Esophagus muscularis mucosa (tissue), 4 donors: ENCODE measurements around the gene TNFSF4. TPM values are rescaled to one million over a fixed set of nuclear protein-coding genes. Genes with fewer than 3 reads are reported as not detected.

Source experiments
- DNase-seq: peaks from one replicate; pipeline ENCODE4 v3.0.0-alpha.2; 2017; ENCODE audit errors: extremely low spot score
- H3K27ac ChIP-seq, 4 donors: fragments of 200-600 bp; sonication (generic); replicated peaks in 1 of 4; 1 replicate in 3 of 4; 2 replicates in 1 of 4; pipeline ENCODE4 v1.5.1; 2016 to 2019; ENCODE audit warnings: mild to moderate bottlenecking in 1 of 4
- H3K27me3 ChIP-seq, 4 donors: fragments of 200-600 bp; sonication (generic); one replicate each; pipeline versions ENCODE4 v1.5.1 to v1.6.0; 2016 to 2019
- H3K36me3 ChIP-seq, 4 donors: fragments of 200-600 bp; sonication (generic); one replicate each; pipeline ENCODE4 v1.5.1; 2016 to 2019
- H3K4me1 ChIP-seq, 4 donors: fragments of 200-600 bp; sonication (generic); one replicate each; pipeline ENCODE4 v1.5.1; 2016 to 2019
- H3K4me3 ChIP-seq, 4 donors: fragments of 200-600 bp; sonication (generic); 1 replicate in 2 of 4; 2 replicates in 2 of 4; pipeline ENCODE4 v1.5.1; 2016 to 2019; ENCODE audit warnings: mild to moderate bottlenecking in 4 of 4, moderate library complexity in 1 of 4
- H3K9me3 ChIP-seq, 4 donors: fragments of 200-600 bp; sonication (generic); 1 replicate in 3 of 4; 2 replicates in 1 of 4; pipeline ENCODE4 v1.5.1; 2016 to 2019
- CTCF ChIP-seq, 3 experiments: fragments of 200-600 bp in 2 of 3; fragments of 450-650 bp in 1 of 3; sonication (generic) in 2 of 3; IDR thresholded peaks; one replicate each; pipeline ENCODE4 v1.5.1; 2017 to 2019; ENCODE audit warnings: antibody characterized with exemption in 3 of 3, mild to moderate bottlenecking in 2 of 3, moderate library complexity in 1 of 3
- EP300 ChIP-seq: sonication (generic); formaldehyde crosslinking; IDR thresholded peaks from one replicate; pipeline ENCODE4 v1.6.1; 2017; ENCODE audit warnings: antibody characterized with exemption
- POLR2A ChIP-seq: fragments of 450-650 bp; IDR thresholded peaks from one replicate; pipeline ENCODE4 v1.6.1; 2017; ENCODE audit warnings: antibody characterized with exemption, moderate library complexity, mild to moderate bottlenecking, low read depth
- POLR2AphosphoS5 ChIP-seq, 2 donors: sonication (generic); formaldehyde crosslinking; IDR thresholded peaks; one replicate each; pipeline ENCODE4 v1.6.1; 2017; ENCODE audit warnings: antibody characterized with exemption in 2 of 2
- WGBS: methylation state at CpG from one replicate; pipeline ENCODE4 v1.1.5; 2018; 5-methylcytosine and 5-hydroxymethylcytosine counted together
- intact Hi-C: fragments of 100-400 bp; cut with DNase I; formaldehyde crosslinking; loops from one replicate; pipeline ENCODE4 v1.15.1; 2023
- total RNA-seq, 4 donors: library from RNA; depleted of rRNA; stranded (reverse); fragments of >200 nt; gene quantifications; one replicate each; pipeline versions ENCODE4 v1.1.0 to v1.2.1, GENCODE V29; 2016

The TNFSF4 gene
- total RNA-seq, 4 donors from 2014 or later: 2.3 to 3.8 (median 3.3) TPM

DNA sequence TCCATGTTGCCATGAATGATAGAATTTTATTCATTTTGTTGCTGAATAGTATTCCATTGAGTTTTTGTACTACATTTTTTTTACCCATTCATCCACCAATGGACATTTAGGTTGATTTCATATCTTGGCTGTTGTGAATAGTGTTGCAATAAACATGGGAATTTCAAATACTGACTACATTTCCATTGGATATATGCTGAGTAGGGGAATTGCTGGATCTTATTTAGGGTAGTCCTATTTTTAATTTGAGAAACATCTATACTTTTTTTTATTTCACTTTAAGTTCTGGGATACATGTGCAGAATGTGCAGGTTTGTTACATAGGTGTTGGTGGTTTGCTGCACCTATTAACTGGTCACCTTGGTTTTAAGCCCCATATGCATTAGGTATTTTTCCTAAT lies 38.8 kb upstream of the TNFSF4 start:
- peaks cover 0 to 12% (median 4%) of the 10 kb centered on the region in 4 donors for H3K9me3 ChIP-seq
- H3K27me3 ChIP-seq: no peaks in the 10 kb centered on the region
- H3K27ac ChIP-seq: no peak overlapping the region
- H3K4me3 ChIP-seq: no peak overlapping the region
- intact Hi-C loops: no loop called here
- DNase-seq: no peak
- TF ChIP-seq POLR2AphosphoS5 (IDR thresholded peaks at IDR 0.05) (no peak), POLR2A (no peak), EP300 (no peak), CTCF (IDR thresholded peaks at IDR 0.05) (no peak)
- no peaks in the 10 kb centered on the region for H3K36me3 ChIP-seq
- peaks cover 0 to 7% (median 0%) of the 10 kb centered on the region in 4 donors for H3K4me1 ChIP-seq

DNA sequence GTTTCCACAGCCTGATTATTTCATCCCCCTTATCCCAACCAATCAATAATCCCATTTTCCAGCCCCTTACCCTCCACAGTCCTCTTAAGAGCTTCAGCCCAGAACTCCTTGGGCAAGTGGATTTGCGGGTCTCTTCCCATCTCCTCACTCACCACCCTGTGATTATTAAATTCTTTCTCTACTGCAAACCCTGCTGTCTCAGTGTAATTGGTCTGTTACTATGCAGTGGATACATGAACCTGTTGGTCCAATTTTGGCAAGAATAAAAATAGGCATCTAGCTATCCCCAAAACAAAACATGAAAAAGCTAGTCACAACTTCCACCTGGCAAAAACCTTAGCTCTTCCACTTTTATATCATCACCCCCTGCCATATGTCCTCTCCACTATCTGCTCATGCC lies 36.2 kb upstream of the TNFSF4 start:
- H3K36me3 ChIP-seq: peaks cover 0 to 4% (median 0%) of the 10 kb centered on the region in 4 donors
- no peaks in the 10 kb centered on the region for H3K27me3 ChIP-seq
- no peak overlapping the region for H3K27ac ChIP-seq
- DNase-seq: no peak
- H3K4me1 ChIP-seq: no peaks in the 10 kb centered on the region
- WGBS: 95% methylated on average over 1 of the region's 1 CpG
- intact Hi-C loops: no loop called here
- peaks cover 0 to 12% (median 4%) of the 10 kb centered on the region in 4 donors for H3K9me3 ChIP-seq
- H3K4me3 ChIP-seq: no peak overlapping the region
- TF ChIP-seq POLR2A (no peak), POLR2AphosphoS5 (IDR thresholded peaks at IDR 0.05) (no peak), CTCF (IDR thresholded peaks at IDR 0.05) (no peak), EP300 (no peak)

- Histone ChIP-seq H3K36me3 (peaks cover 0 to 4% (median 0%) of the 10 kb centered on the region in 4 donors), H3K9me3 (peaks cover 0 to 12% (median 4%) of the 10 kb centered on the region in 4 donors), H3K4me3 (no peak overlapping the region), H3K27ac (no peak overlapping the region), H3K4me1 (no peaks in the 10 kb centered on the region), H3K27me3 (no peaks in the 10 kb centered on the region)
- TF ChIP-seq POLR2A (no peak), EP300 (no peak), CTCF (IDR thresholded peaks at IDR 0.05) (no peak), POLR2AphosphoS5 (IDR thresholded peaks at IDR 0.05) (no peak)
- intact Hi-C loops: no loop called here
- no peak for DNase-seq
- 84% methylated on average over 6 of the region's 6 CpGs for WGBS
These were observed 34.6 kb upstream of the TNFSF4 start for GRCh38 chr1:173241528-173242347.

- TF ChIP-seq POLR2AphosphoS5 (IDR thresholded peaks at IDR 0.05) (no peak), EP300 (no peak), CTCF (IDR thresholded peaks at IDR 0.05) (no peak), POLR2A (no peak)
- peaks cover 0 to 4% (median 0%) of the 10 kb centered on the region in 4 donors for H3K36me3 ChIP-seq
- peaks cover 0 to 12% (median 4%) of the 10 kb centered on the region in 4 donors for H3K9me3 ChIP-seq
These were observed 33.5 kb upstream of the TNFSF4 start for GRCh38 chr1:173240609-173241008.

More at GRCh38 chr1:173240609-173241008, 33.5 kb upstream of the TNFSF4 start:
- intact Hi-C loops: no loop called here
- Histone ChIP-seq H3K4me3 (no peak overlapping the region), H3K4me1 (no peaks in the 10 kb centered on the region), H3K27me3 (no peaks in the 10 kb centered on the region), H3K27ac (no peak overlapping the region)
- no peak for DNase-seq
